BJ (cell line): ENCODE results near the gene COPA. TPM values are rescaled to one million over a fixed set of nuclear protein-coding genes. Genes with fewer than 3 reads are reported as not detected.

Experiments
- polyA plus RNA-seq: library from polyadenylated mRNA; depleted of rRNA; stranded (reverse); fragments of >200 nt; gene quantifications from 2 replicates; pipeline ENCODE4 v1.2.3, GENCODE V29; 2011; rRNA removed
- small RNA-seq: library from RNA; depleted of rRNA; stranded (forward); fragments of <200 nt; gene quantifications from one replicate; pipeline ENCODE3, GENCODE V24; 2012; ENCODE audit warnings: low replicate concordance, low read depth; ENCODE audit not compliant: insufficient read length

Gene COPA
- polyA plus RNA-seq, 1 experiment = 267 TPM

Small RNA genes within 50 kb of the gene (small RNA-seq; reads per million reads assigned to genes)
- not detected for gene RF00019
- not detected for gene RNU4-42P

Other genes starting within 250 kb of the COPA start
- 17.4 and 29.7 TPM in 2 replicates for gene IGSF8, start 244.6 kb downstream of the COPA start, polyA plus RNA-seq
- gene ATP1A2, start 227.5 kb downstream of the COPA start, polyA plus RNA-seq = 0.49 and 1.1 TPM in 2 replicates
- not detected in 2 replicates for gene ATP1A4, start 191.6 kb downstream of the COPA start, polyA plus RNA-seq
- gene CASQ1, start 152.7 kb downstream of the COPA start, polyA plus RNA-seq = 1.4 and 1.5 TPM in 2 replicates
- gene PEA15, start 137.9 kb downstream of the COPA start, polyA plus RNA-seq = 937 and 1,035 TPM in 2 replicates
- 84.0 and 87.3 TPM in 2 replicates for gene DCAF8, start 80.7 kb downstream of the COPA start, polyA plus RNA-seq
- 52.6 and 69.1 TPM in 2 replicates for gene PEX19, start 58.1 kb downstream of the COPA start, polyA plus RNA-seq
- gene NCSTN, start 133 bp upstream of the COPA start, polyA plus RNA-seq = 214 and 260 TPM in 2 replicates
- gene NHLH1, start 23.8 kb upstream of the COPA start, polyA plus RNA-seq = 0.13 and 0.20 TPM in 2 replicates
- gene VANGL2, start 57.3 kb upstream of the COPA start, polyA plus RNA-seq = 0.23 and 0.33 TPM in 2 replicates
- gene SLAMF6, start 180.0 kb upstream of the COPA start, polyA plus RNA-seq = not detected in 2 replicates
- gene CD84, start 236.2 kb upstream of the COPA start, polyA plus RNA-seq = not detected in 2 replicates